ENCODE measurements around the gene PRRG3.

GRCh38 chrX:151697522-151697921, 2.3 kb downstream of the PRRG3 start:
- TF ChIP-seq EZH2 (IDR thresholded peaks at IDR 0.05; ENCODE audit: borderline replicate concordance, insufficient read depth, low read depth, low read length, poor library complexity, severe bottlenecking), result no peak
- no peak for TF ChIP-seq CTCF (IDR thresholded peaks at IDR 0.05)

All from B cell (primary cell).